H1 (cell line): ENCODE measurements around the gene CCPG1.

Experiments used
- CTCF ChIP-seq, 3 experiments: IDR thresholded peaks; 1 replicate in 2 of 3; 2 replicates in 1 of 3; pipeline versions ENCODE4 v1.5.1 to v1.6.1; 2011; ENCODE audit warnings: low read length in 3 of 3, mild to moderate bottlenecking in 3 of 3, inconsistent platforms in 2 of 3, low read depth in 1 of 3, moderate library complexity in 1 of 3; ENCODE audit not compliant: insufficient read depth in 1 of 3; ENCODE audit errors: control extremely low read depth in 1 of 3
- EP300 ChIP-seq, 2 experiments: IDR thresholded peaks; 1 replicate in 1 of 2; 2 replicates in 1 of 2; pipeline ENCODE4 v1.6.1; 2011 to 2012; ENCODE audit warnings: low read depth in 2 of 2, low read length in 2 of 2, mild to moderate bottlenecking in 2 of 2, borderline replicate concordance in 1 of 2, inconsistent platforms in 1 of 2, moderate library complexity in 1 of 2
- JUN ChIP-seq: IDR thresholded peaks from 2 replicates; pipeline ENCODE4 v1.6.1; 2011; ENCODE audit warnings: low read depth, mild to moderate bottlenecking, improper control_type of control experiment, low read length
- POLR2A ChIP-seq, 2 experiments: IDR thresholded peaks; 1 replicate in 1 of 2; 2 replicates in 1 of 2; pipeline ENCODE4 v1.6.1; 2011; ENCODE audit warnings: low read depth in 2 of 2, low read length in 2 of 2, mild to moderate bottlenecking in 2 of 2; ENCODE audit errors: control extremely low read depth in 1 of 2
- SIN3A ChIP-seq, 2 experiments: IDR thresholded peaks in 1 of 2; conservative IDR thresholded peaks in 1 of 2; 2 replicates each; pipeline ENCODE4 v1.6.1; 2011 to 2012; ENCODE audit warnings: low read length in 2 of 2, improper control_type of control experiment in 1 of 2, low read depth in 1 of 2, mild to moderate bottlenecking in 1 of 2
- SUZ12 ChIP-seq: fragments of 200-600 bp; sonication (generic); IDR thresholded peaks from 2 replicates; pipeline ENCODE4 v1.6.1; 2012; ENCODE audit warnings: mild to moderate bottlenecking, inconsistent platforms, low read length, moderate library complexity, mixed read lengths
- YY1 ChIP-seq: IDR thresholded peaks from 2 replicates; pipeline ENCODE4 v1.6.1; 2011; ENCODE audit warnings: low read depth, mild to moderate bottlenecking, low read length
- ZNF274 ChIP-seq: IDR thresholded peaks from 2 replicates; pipeline ENCODE4 v1.7.0; 2012; ENCODE audit warnings: low read length, borderline replicate concordance; ENCODE audit errors: extremely low read depth

GRCh38 chr15:55353025-55353424 lies 55.1 kb downstream of the CCPG1 start:
- TF ChIP-seq CTCF (IDR thresholded peaks at IDR 0.05; ENCODE audit: control extremely low read depth in 1 of 3, insufficient read depth in 1 of 3, low read depth in 1 of 3, low read length in 3 of 3): no peak
- TF ChIP-seq YY1: no peak
- TF ChIP-seq ZNF274: no peak
- TF ChIP-seq EP300 (IDR thresholded peaks at IDR 0.05; ENCODE audit: borderline replicate concordance in 1 of 2, low read depth in 2 of 2, low read length in 2 of 2): no peak
- TF ChIP-seq POLR2A (IDR thresholded peaks at IDR 0.05; ENCODE audit: control extremely low read depth in 1 of 2, low read depth in 2 of 2, low read length in 2 of 2): no peak
- TF ChIP-seq SIN3A (conservative IDR thresholded peaks at IDR 0.05 in 1 of 2, IDR thresholded peaks at IDR 0.05 in 1 of 2; ENCODE audit: low read depth in 1 of 2, low read length in 2 of 2): no peak
- no peak for TF ChIP-seq SUZ12
- TF ChIP-seq JUN: no peak
